K562 (cell line): ENCODE data around the gene CNOT10. TPM values are rescaled to one million over a fixed set of nuclear protein-coding genes. Genes with fewer than 3 reads are reported as not detected.
A peak's percentile ranks its signal among the peaks of the same experiment; 100 is the strongest.

Source experiments
- ADNP ChIP-seq: fragments of 200-800 bp; sonication (Bioruptor generic); IDR thresholded peaks from 2 replicates; pipeline ENCODE4 v1.6.1; 2016; ENCODE audit warnings: missing genetic modification characterization, missing compliant biosample characterization
- CEBPG ChIP-seq, 3 experiments: fragments of 200-800 bp in 1 of 3; sonication (Bioruptor generic) in 1 of 3; sonication (generic) in 1 of 3; formaldehyde crosslinking in 1 of 3; IDR thresholded peaks in 2 of 3; conservative IDR thresholded peaks in 1 of 3; 2 replicates each; pipeline versions ENCODE4 v1.6.1 to v1.8.0; 2016 to 2022; ENCODE audit warnings: missing compliant biosample characterization in 2 of 3, missing genetic modification characterization in 2 of 3, mild to moderate bottlenecking in 1 of 3, missing genetic modification reagents in 1 of 3
- ERF ChIP-seq: fragments of 450-650 bp; formaldehyde crosslinking; IDR thresholded peaks from 2 replicates; pipeline ENCODE4 v1.4.0; 2020; ENCODE audit warnings: mild to moderate bottlenecking, mixed read lengths
- EWSR1 ChIP-seq: fragments of 450-650 bp; IDR thresholded peaks from 2 replicates; pipeline ENCODE4 v1.6.1; 2018; ENCODE audit warnings: borderline replicate concordance, mild to moderate bottlenecking, low read depth, moderate library complexity; ENCODE audit not compliant: partially characterized antibody
- HNRNPUL1 ChIP-seq: fragments of 200-400 bp; formaldehyde crosslinking; IDR thresholded peaks from 2 replicates; pipeline ENCODE4 v1.6.1; 2017; ENCODE audit warnings: low read length
- MCM7 ChIP-seq, 2 experiments: fragments of 450-650 bp; IDR thresholded peaks; 2 replicates each; pipeline ENCODE4 v1.6.1; 2016 to 2018
- MIER1 ChIP-seq: fragments of 450-650 bp; IDR thresholded peaks from 2 replicates; pipeline ENCODE4 v1.6.1; 2016; ENCODE audit warnings: antibody characterized with exemption, mild to moderate bottlenecking, low read depth
- PHF8 ChIP-seq: fragments of 200-600 bp; sonication (generic); IDR thresholded peaks from 2 replicates; pipeline ENCODE4 v1.6.1; 2012; ENCODE audit warnings: mixed run types, mild to moderate bottlenecking, inconsistent platforms, low read length, moderate library complexity, borderline replicate concordance
- RAD51 ChIP-seq: fragments of 450-650 bp; IDR thresholded peaks from 2 replicates; pipeline ENCODE4 v1.7.1; 2016; ENCODE audit warnings: low read depth, mild to moderate bottlenecking, borderline replicate concordance
- RBM25 ChIP-seq: fragments of 200-400 bp; formaldehyde crosslinking; IDR thresholded peaks from 2 replicates; pipeline ENCODE4 v1.6.1; 2018; ENCODE audit warnings: low read length, low read depth, moderate library complexity; ENCODE audit not compliant: severe bottlenecking
- ZKSCAN8 ChIP-seq: fragments of 200-800 bp; sonication (Bioruptor generic); IDR thresholded peaks from 2 replicates; pipeline ENCODE4 v1.6.1; 2016; ENCODE audit warnings: missing genetic modification characterization, missing compliant biosample characterization
- ZNF184 ChIP-seq: sonication (generic); formaldehyde crosslinking; IDR thresholded peaks from 2 replicates; pipeline ENCODE4 v1.5.0; 2020; ENCODE audit warnings: missing genetic modification reagents
- polyA plus RNA-seq, 8 experiments: library from polyadenylated mRNA; depleted of rRNA in 4 of 8; stranded (reverse) in 5 of 8; unstranded in 3 of 8; fragments of >200 nt; fragmentation: Nextera tagmentation in 2 of 8; fragmentation: Illumina TruSeq in 1 of 8; extraction: Ambion mirVana in 2 of 8; extraction: Trizol in 1 of 8; gene quantifications; 2 replicates each; pipeline versions ENCODE4 v1.2.1 to v1.2.3, GENCODE V29; 2011 to 2014; ENCODE audit warnings: inconsistent platforms in 1 of 8, missing spikeins in 1 of 8
- total RNA-seq, 7 experiments: library from RNA; depleted of rRNA in 6 of 7; stranded (reverse); fragments of >200 nt in 6 of 7; fragmentation: Illumina TruSeq in 2 of 7; extraction: Trizol in 2 of 7; gene quantifications; 2 replicates each; pipeline versions ENCODE4 v1.2.1 to v1.2.3, GENCODE V29; 2011 to 2021; ENCODE audit warnings: low replicate concordance in 1 of 7
- TF ChIP-seq, protein P1 (sequence below), 2 experiments: fragments of 450-650 bp; IDR thresholded peaks; 2 replicates each; pipeline ENCODE4 v1.6.1; 2016; ENCODE audit warnings: mild to moderate bottlenecking in 2 of 2, borderline replicate concordance in 1 of 2, low read depth in 1 of 2, moderate library complexity in 1 of 2
- TF ChIP-seq, protein P2 (sequence below): conservative IDR thresholded peaks from 2 replicates; pipeline ENCODE4 v1.6.1; 2011; ENCODE audit warnings: low read depth, mild to moderate bottlenecking, low read length; ENCODE audit not compliant: control insufficient read depth
- TF ChIP-seq, protein P3 (sequence below): sonication (generic); formaldehyde crosslinking; IDR thresholded peaks from 2 replicates; pipeline ENCODE4 v1.8.1; 2023; ENCODE audit warnings: mild to moderate bottlenecking, missing genetic modification reagents

Gene CNOT10
- total and polyA plus RNA-seq, 9 of the 15 experiments (the other 6 are each of a cell fraction or from before 2014, with no cell fraction given), result 35.7 to 114 (median 81.9) TPM

DNA sequence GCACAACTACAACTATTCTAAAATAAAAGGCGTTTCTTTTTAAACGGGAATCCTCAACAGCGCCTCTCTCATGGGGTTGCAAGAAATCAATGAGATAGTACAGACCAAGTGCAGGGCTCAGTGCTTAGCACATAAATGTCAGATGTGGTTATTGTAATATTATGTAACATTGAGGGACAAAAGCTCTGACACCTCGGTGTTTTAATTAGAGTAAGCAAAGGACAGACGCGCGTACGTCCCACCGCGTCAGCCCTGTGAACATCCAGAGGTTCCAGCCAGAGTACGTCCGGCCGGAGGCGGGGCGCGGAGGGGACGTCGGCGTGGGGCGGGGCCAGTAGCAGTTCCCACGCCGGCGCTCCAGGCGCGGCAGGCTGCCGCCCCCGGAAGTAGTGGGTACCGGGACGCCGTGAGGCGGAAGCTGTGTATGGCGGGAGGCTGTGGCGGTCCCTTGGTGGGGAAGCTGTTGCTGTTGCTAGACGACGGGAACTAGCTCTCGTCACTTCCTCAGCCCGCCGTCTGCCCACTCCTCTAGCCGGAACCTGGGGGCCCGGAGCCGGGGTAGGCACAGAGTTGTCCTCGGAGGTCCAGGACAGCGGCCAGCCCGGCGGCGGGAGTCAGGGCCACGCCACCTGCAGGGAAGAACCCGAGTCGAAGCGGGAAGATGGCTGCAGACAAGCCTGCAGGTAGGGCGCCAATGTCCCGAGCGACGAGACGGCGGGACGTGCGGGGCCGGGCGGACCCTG lies at the start of gene CNOT10 (continued):
- TF ChIP-seq, protein P1, sequence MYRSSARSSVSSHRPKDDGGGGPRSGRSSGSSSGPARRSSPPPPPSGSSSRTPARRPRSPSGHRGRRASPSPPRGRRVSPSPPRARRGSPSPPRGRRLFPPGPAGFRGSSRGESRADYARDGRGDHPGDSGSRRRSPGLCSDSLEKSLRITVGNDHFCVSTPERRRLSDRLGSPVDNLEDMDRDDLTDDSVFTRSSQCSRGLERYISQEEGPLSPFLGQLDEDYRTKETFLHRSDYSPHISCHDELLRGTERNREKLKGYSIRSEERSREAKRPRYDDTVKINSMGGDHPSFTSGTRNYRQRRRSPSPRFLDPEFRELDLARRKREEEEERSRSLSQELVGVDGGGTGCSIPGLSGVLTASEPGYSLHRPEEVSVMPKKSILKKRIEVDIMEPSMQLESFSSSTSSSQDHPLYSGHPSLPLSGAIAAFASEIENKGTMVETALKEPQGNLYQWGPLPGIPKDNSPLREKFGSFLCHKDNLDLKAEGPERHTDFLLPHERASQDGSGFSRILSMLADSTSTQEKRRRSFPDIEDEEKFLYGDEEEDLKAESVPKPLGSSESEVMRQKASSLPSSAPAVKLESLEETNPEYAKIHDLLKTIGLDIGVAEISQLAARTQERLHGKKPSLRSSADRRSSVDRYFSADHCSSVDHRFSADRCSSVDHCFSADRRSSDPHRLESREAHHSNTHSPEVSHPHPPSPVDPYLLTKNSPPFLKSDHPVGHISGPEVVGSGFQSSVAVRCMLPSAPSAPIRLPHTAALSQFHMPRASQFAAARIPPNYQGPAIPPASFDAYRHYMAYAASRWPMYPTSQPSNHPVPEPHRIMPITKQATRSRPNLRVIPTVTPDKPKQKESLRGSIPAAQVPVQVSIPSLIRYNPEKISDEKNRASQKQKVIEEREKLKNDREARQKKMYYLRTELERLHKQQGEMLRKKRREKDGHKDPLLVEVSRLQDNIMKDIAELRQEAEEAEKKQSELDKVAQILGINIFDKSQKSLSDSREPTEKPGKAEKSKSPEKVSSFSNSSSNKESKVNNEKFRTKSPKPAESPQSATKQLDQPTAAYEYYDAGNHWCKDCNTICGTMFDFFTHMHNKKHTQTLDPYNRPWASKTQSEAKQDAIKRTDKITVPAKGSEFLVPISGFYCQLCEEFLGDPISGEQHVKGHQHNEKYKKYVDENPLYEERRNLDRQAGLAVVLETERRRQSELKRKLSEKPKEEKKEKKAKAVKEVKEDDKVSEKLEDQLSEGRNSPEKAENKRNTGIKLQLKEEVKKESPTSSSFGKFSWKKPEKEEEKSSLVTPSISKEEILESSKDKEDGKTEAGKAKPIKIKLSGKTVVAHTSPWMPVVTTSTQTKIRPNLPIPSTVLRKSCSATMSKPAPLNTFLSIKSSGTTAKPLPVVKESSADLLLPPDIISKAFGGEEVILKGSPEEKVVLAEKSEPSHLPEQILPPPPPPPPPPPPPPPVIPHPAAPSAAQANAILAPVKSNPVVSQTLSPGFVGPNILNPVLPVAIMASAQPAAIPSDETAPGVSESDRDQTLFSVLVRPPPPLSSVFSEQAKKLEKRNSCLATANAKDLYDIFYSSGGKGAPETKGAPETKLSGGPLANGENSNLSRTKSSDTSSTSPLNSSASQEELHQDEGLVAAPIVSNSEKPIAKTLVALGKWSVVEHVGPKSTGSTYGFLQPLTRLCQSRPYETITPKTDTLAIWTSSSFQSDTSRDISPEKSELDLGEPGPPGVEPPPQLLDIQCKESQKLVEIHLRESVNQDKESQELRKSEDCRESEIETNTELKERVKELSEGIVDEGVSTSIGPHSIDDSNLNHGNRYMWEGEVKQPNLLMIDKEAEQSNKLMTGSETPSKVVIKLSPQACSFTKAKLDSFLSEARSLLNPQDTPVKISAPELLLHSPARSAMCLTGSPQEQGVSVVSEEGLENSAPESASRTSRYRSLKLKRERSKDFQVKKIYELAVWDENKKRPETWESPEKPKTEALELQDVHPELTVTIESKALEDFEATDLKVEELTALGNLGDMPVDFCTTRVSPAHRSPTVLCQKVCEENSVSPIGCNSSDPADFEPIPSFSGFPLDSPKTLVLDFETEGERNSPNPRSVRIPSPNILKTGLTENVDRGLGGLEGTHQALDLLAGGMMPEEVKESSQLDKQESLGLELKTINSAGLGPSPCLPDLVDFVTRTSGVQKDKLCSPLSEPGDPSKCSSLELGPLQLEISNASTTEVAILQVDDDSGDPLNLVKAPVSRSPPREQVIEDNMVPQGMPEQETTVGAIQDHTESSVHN (IDR thresholded peaks at IDR 0.05; ENCODE audit: borderline replicate concordance in 1 of 2, low read depth in 1 of 2), result no peak
- TF ChIP-seq PHF8 (peak; percentile 87; the same call in 1 of the 2 replicates), RAD51 (no peak), RBM25 (no peak), MCM7 (IDR thresholded peaks at IDR 0.05) (no peak), ERF (CRISPR knock-in tag) (no peak), EWSR1 (no peak), ZKSCAN8 (no peak), CEBPG (CRISPR knock-in tag; IDR thresholded peaks at IDR 0.05) (no peak), CEBPG (tag; conservative IDR thresholded peaks at IDR 0.05 in 1 of 2, IDR thresholded peaks at IDR 0.05 in 1 of 2) (peak; percentile 30 to 66; a peak in 2 of 4 replicates), ADNP (tag) (no peak), MIER1 (no peak), ZNF184 (no peak), HNRNPUL1 (no peak)
- TF ChIP-seq, protein P2, sequence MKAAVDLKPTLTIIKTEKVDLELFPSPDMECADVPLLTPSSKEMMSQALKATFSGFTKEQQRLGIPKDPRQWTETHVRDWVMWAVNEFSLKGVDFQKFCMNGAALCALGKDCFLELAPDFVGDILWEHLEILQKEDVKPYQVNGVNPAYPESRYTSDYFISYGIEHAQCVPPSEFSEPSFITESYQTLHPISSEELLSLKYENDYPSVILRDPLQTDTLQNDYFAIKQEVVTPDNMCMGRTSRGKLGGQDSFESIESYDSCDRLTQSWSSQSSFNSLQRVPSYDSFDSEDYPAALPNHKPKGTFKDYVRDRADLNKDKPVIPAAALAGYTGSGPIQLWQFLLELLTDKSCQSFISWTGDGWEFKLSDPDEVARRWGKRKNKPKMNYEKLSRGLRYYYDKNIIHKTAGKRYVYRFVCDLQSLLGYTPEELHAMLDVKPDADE, result 0 out of 2 replicates have a peak, but pooled peaks have one; percentile 75
- TF ChIP-seq, protein P3, sequence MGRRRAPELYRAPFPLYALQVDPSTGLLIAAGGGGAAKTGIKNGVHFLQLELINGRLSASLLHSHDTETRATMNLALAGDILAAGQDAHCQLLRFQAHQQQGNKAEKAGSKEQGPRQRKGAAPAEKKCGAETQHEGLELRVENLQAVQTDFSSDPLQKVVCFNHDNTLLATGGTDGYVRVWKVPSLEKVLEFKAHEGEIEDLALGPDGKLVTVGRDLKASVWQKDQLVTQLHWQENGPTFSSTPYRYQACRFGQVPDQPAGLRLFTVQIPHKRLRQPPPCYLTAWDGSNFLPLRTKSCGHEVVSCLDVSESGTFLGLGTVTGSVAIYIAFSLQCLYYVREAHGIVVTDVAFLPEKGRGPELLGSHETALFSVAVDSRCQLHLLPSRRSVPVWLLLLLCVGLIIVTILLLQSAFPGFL (CRISPR knock-in tag), result no peak
